ENCODE measurements around the gene FRY. TPM values are rescaled to one million over a fixed set of nuclear protein-coding genes. Genes with fewer than 3 reads are reported as not detected.

FRY gene
- total RNA-seq, 1 experiment from 2014 or later = 4.7 TPM

DNA sequence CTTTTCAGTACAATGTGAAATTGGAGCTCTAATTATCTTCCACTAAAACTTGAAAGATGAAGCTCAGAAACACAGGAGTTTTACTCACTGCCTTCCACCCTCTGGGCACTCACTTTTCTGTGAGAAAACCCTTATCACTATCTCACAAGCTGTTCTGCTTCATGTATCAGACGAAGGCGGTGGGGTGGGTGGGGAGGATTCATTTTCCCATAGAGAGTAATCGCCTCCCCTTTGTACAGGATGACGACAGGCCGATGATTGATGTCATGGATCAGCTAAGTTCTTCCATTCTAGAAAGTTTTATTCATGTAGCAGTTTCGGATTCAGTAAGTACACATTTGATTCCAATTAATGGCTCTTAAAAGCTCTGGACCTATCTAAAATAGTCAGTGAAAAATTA lies 143.7 kb downstream of the FRY start:
- BruUV-seq (replicated peaks) = no TSS peak
- Histone ChIP-seq H3K9me3 (ENCODE audit: insufficient read depth, low read depth) (no peaks in the 10 kb centered on the region), H3K27ac (no peak overlapping the region), H2AFZ (no peak overlapping the region), H3K27me3 (ENCODE audit: insufficient read depth, low read depth) (no peaks in the 10 kb centered on the region), H3K4me3 (no peak overlapping the region), H3K79me2 (ENCODE audit: low read depth) (no peaks in the 10 kb centered on the region), H3K4me2 (no peak overlapping the region), H3F3A (ENCODE audit: insufficient read depth, low read depth) (no peaks in the 10 kb centered on the region), H4K20me1 (ENCODE audit: insufficient read depth) (no peaks in the 10 kb centered on the region), H3K9me2 (ENCODE audit: insufficient read depth) (no peaks in the 10 kb centered on the region), H3K36me3 (ENCODE audit: low read depth) (no peaks in the 10 kb centered on the region), H3K4me1 (replicated peaks; ENCODE audit: insufficient read depth) (no peaks in the 10 kb centered on the region)
- DNase-seq = no peak
- CTCF ChIA-PET = no interaction called here
- no peak for TF ChIP-seq EZH2 (IDR thresholded peaks at IDR 0.05; ENCODE audit: low read depth)
- TF ChIP-seq, protein P1, sequence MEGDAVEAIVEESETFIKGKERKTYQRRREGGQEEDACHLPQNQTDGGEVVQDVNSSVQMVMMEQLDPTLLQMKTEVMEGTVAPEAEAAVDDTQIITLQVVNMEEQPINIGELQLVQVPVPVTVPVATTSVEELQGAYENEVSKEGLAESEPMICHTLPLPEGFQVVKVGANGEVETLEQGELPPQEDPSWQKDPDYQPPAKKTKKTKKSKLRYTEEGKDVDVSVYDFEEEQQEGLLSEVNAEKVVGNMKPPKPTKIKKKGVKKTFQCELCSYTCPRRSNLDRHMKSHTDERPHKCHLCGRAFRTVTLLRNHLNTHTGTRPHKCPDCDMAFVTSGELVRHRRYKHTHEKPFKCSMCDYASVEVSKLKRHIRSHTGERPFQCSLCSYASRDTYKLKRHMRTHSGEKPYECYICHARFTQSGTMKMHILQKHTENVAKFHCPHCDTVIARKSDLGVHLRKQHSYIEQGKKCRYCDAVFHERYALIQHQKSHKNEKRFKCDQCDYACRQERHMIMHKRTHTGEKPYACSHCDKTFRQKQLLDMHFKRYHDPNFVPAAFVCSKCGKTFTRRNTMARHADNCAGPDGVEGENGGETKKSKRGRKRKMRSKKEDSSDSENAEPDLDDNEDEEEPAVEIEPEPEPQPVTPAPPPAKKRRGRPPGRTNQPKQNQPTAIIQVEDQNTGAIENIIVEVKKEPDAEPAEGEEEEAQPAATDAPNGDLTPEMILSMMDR (conservative IDR thresholded peaks at IDR 0.05) = no peak
- intact Hi-C loops (cut with micrococcal nuclease; ENCODE audit: unreplicated experiment) = no loop called here
- POLR2A ChIA-PET (ENCODE audit: unreplicated experiment) = no interaction called here

- intact Hi-C loops (cut with micrococcal nuclease; ENCODE audit: unreplicated experiment) = no loop called here
- no peaks in the 10 kb centered on the region for H3K27me3 ChIP-seq (ENCODE audit: insufficient read depth, low read depth)
- H4K20me1 ChIP-seq (ENCODE audit: insufficient read depth) = no peaks in the 10 kb centered on the region
- no TSS peak for BruUV-seq (replicated peaks)
- ChIA-PET POLR2A (ENCODE audit: unreplicated experiment) (no interaction called here), CTCF (no interaction called here)
- H3F3A ChIP-seq (ENCODE audit: insufficient read depth, low read depth) = no peaks in the 10 kb centered on the region
- H3K4me1 ChIP-seq (replicated peaks; ENCODE audit: insufficient read depth) = no peaks in the 10 kb centered on the region
- no peaks in the 10 kb centered on the region for H3K9me3 ChIP-seq (ENCODE audit: insufficient read depth, low read depth)
- no peaks in the 10 kb centered on the region for H3K36me3 ChIP-seq (ENCODE audit: low read depth)
- no peak overlapping the region for H2AFZ ChIP-seq
- TF ChIP-seq, protein P1 (conservative IDR thresholded peaks at IDR 0.05) = no peak
- H3K4me2 ChIP-seq = no peak overlapping the region
- no peak overlapping the region for H3K27ac ChIP-seq
- H3K79me2 ChIP-seq (ENCODE audit: low read depth) = no peaks in the 10 kb centered on the region
- no peaks in the 10 kb centered on the region for H3K9me2 ChIP-seq (ENCODE audit: insufficient read depth)
- DNase-seq = no peak
- no peak overlapping the region for H3K4me3 ChIP-seq
Measured at GRCh38 chr13:32175943-32176342, 144.4 kb downstream of the FRY start.

DNA sequence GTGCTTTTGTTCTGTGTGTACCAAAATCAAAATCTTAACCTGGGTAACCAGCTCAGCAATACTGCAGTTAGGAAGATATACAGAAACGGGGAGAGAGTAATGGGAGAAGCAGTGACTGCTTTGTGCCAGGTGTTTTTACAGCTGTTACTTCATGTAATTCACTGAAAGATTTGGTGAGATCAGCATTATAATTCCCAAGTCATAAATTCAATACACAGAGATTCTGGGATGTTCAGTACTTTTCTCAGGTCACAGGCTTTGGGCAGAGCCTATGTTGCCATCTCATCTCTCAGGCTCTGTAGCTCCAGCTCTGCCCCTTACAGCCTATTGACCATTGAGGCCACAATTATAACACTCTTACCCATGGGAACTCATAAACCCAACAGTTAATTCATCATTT lies 145.1 kb downstream of the FRY start:
- no TSS peak for BruUV-seq (replicated peaks)
- CTCF ChIA-PET = no interaction called here
- POLR2A ChIA-PET (ENCODE audit: unreplicated experiment) = no interaction called here

More for the DNA sequence above, 145.1 kb downstream of the FRY start:
- Histone ChIP-seq H3K79me2 (ENCODE audit: low read depth) (no peaks in the 10 kb centered on the region), H4K20me1 (ENCODE audit: insufficient read depth) (no peaks in the 10 kb centered on the region), H3K36me3 (ENCODE audit: low read depth) (no peaks in the 10 kb centered on the region), H3K4me1 (replicated peaks; ENCODE audit: insufficient read depth) (no peaks in the 10 kb centered on the region), H3K27ac (no peak overlapping the region), H3K9me3 (ENCODE audit: insufficient read depth, low read depth) (no peaks in the 10 kb centered on the region), H3K4me2 (no peak overlapping the region), H3K27me3 (ENCODE audit: insufficient read depth, low read depth) (no peaks in the 10 kb centered on the region), H3K4me3 (no peak overlapping the region), H3K9me2 (ENCODE audit: insufficient read depth) (no peaks in the 10 kb centered on the region), H3F3A (ENCODE audit: insufficient read depth, low read depth) (no peaks in the 10 kb centered on the region), H2AFZ (no peak overlapping the region)
- no peak for TF ChIP-seq EZH2 (IDR thresholded peaks at IDR 0.05; ENCODE audit: low read depth)
- TF ChIP-seq, protein P1 (conservative IDR thresholded peaks at IDR 0.05) = no peak
- no peak for DNase-seq
- intact Hi-C loops (cut with micrococcal nuclease; ENCODE audit: unreplicated experiment) = no loop called here

Data from PC-9 (cell line).